Left lung (tissue), 10 donors: Measurements from ENCODE around the gene JAKMIP1. TPM values are rescaled to one million over a fixed set of nuclear protein-coding genes. Genes with fewer than 3 reads are reported as not detected.

Source experiments
- ATAC-seq: fragments of 200-7000 bp; cut with Tn5 transposase; one replicate; pipeline ENCODE4 v1.9.1; 2020; ENCODE audit warnings: moderate library complexity
- DNase-seq, 4 donors: peaks; one replicate each; pipeline ENCODE4 v3.0.0-alpha.2; 2013 to 2020
- H3K27ac ChIP-seq, 2 donors: fragments of 200-600 bp; sonication (generic) in 1 of 2; one replicate each; pipeline versions ENCODE4 v1.5.0 to v1.8.0; 2020 to 2021
- H3K27me3 ChIP-seq, 2 donors: fragments of 200-600 bp; sonication (generic) in 1 of 2; one replicate each; pipeline versions ENCODE4 v1.5.0 to v1.8.0; 2020 to 2021
- H3K36me3 ChIP-seq, 2 donors: fragments of 200-600 bp; sonication (generic) in 1 of 2; one replicate each; pipeline versions ENCODE4 v1.5.0 to v1.8.0; 2020 to 2021
- H3K4me1 ChIP-seq, 2 donors: fragments of 200-600 bp; one replicate each; pipeline ENCODE4 v1.8.0; 2021
- H3K4me3 ChIP-seq, 2 donors: fragments of 200-600 bp; sonication (generic) in 1 of 2; one replicate each; pipeline versions ENCODE4 v1.5.0 to v1.8.0; 2020 to 2021; ENCODE audit warnings: mild to moderate bottlenecking in 1 of 2
- H3K9me3 ChIP-seq, 2 donors: fragments of 200-600 bp; sonication (generic) in 1 of 2; one replicate each; pipeline versions ENCODE4 v1.5.0 to v1.8.0; 2020 to 2021
- intact Hi-C, 2 donors: fragments of 100-400 bp; cut with DNase I; formaldehyde crosslinking; loops; one replicate each; pipeline versions ENCODE4 v1.11.2 to v1.14.2; 2022
- polyA plus RNA-seq, 6 donors: library from polyadenylated mRNA; unstranded; fragments of 120-200 nt; gene quantifications; one replicate each; pipeline ENCODE4 v1.2.1, GENCODE V29; 2013; ENCODE audit not compliant: insufficient read length in 6 of 6
- total RNA-seq, 2 donors: library from RNA; stranded (reverse); fragmentation: NEBNext Ultra II Directional; extraction: Animal tissue kit (Norgen Biotek cat#: 25700); gene quantifications; one replicate each; pipeline ENCODE4 v1.2.1, GENCODE V29; 2021
- TF ChIP-seq, protein P1 (sequence below), 2 donors: fragments of 200-600 bp; sonication (generic) in 1 of 2; IDR thresholded peaks; one replicate each; pipeline versions ENCODE4 v1.5.0 to v1.8.0; 2021; ENCODE audit warnings: antibody characterized with exemption in 2 of 2
- donor health status: DM: no; HTN: yes; CAD: no.
- donor health status: DM: no; HTN: no; CAD: no.

JAKMIP1 gene
- total and polyA plus RNA-seq, 8 donors = 0.13 to 0.79 (median 0.21) TPM; not detected in 1

DNA sequence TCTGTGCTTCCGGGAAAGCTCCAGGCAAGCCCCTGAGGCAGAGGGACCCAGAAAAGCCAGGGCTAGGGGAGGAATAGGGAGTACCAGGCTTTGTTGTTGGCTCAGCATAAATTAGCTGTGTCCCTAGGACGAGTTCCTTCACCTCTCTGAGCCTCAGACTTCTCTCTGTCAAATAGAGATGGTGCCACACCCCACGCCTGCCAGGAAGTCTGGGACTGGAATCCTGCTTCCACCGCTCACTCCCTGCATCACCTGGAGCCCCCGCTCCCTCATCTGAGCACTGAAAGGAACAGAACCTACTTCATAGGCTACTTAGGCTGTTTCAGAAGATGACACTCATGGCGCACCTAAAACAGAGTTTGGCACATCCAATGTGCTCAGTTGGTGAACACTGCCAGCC is 8.1 kb upstream of the JAKMIP1 start:
- ATAC-seq (no peak), DNase-seq (no peak)
- H3K4me3 ChIP-seq = no peak overlapping the region
- no peak overlapping the region for H3K27ac ChIP-seq
- peaks cover 0 to 30% of the 10 kb centered on the region in 2 donors for H3K27me3 ChIP-seq
- no peaks in the 10 kb centered on the region for H3K4me1 ChIP-seq
- no peaks in the 10 kb centered on the region for H3K36me3 ChIP-seq
- TF ChIP-seq, protein P1, sequence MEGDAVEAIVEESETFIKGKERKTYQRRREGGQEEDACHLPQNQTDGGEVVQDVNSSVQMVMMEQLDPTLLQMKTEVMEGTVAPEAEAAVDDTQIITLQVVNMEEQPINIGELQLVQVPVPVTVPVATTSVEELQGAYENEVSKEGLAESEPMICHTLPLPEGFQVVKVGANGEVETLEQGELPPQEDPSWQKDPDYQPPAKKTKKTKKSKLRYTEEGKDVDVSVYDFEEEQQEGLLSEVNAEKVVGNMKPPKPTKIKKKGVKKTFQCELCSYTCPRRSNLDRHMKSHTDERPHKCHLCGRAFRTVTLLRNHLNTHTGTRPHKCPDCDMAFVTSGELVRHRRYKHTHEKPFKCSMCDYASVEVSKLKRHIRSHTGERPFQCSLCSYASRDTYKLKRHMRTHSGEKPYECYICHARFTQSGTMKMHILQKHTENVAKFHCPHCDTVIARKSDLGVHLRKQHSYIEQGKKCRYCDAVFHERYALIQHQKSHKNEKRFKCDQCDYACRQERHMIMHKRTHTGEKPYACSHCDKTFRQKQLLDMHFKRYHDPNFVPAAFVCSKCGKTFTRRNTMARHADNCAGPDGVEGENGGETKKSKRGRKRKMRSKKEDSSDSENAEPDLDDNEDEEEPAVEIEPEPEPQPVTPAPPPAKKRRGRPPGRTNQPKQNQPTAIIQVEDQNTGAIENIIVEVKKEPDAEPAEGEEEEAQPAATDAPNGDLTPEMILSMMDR (IDR thresholded peaks at IDR 0.05) = no peak
- intact Hi-C loops = no loop called here
- peaks cover 0 to 4% of the 10 kb centered on the region in 2 donors for H3K9me3 ChIP-seq

DNA sequence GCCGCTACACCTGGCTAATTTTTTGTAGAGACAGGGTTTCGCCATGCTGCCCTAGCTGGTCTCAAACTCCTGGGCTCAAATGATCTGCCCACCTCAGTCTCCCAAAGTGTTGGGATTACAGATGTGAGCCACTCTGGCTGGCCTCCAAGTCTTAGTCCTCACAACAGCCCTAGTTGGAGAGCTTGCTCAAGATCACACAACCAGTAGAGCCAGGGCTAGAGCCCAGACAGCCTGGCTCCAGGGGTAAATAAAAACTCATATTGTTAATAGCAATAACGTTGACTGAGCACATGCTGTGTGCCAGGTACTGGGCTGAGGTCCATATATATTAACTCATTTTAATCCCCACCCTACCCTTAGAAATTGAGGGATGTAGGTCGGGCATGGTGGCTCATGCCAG is 7.3 kb upstream of the JAKMIP1 start:
- no peaks in the 10 kb centered on the region for H3K36me3 ChIP-seq
- ATAC-seq (no peak), DNase-seq (no peak)
- TF ChIP-seq, protein P1 (IDR thresholded peaks at IDR 0.05) = no peak
- H3K4me3 ChIP-seq = no peak overlapping the region
- H3K27ac ChIP-seq = no peak overlapping the region
- H3K9me3 ChIP-seq = no peaks in the 10 kb centered on the region
- H3K27me3 ChIP-seq = peaks cover 0 to 30% of the 10 kb centered on the region in 2 donors
- intact Hi-C loops = no loop called here
- no peaks in the 10 kb centered on the region for H3K4me1 ChIP-seq

DNA sequence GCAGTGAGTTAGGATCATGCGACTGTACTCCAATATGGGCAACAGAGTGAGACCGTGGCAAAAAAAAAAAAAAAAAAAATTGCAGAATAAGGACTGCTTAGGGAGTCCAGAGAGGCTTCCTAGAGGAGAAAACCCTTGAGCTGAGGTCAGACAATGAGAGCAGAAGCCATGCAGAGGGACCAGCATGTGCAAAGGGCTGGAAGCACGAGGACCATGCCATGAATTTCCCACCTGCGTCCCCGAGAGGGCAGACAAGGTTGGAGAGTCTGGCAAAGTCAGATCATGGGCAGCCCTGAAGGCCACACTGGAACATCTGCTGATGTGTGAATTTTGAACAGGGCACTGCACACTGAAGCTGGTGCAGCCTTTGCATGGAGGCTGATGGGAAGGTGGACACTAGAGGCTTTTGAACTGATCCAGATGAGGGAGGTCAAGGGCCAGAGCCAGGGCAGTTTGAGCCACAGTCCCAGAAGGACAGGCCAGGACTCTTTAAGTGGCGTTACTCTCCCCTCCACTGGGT is 6.5 kb upstream of the JAKMIP1 start:
- Histone ChIP-seq H3K4me1 (no peaks in the 10 kb centered on the region), H3K4me3 (no peak overlapping the region), H3K9me3 (no peaks in the 10 kb centered on the region), H3K36me3 (no peaks in the 10 kb centered on the region), H3K27ac (no peak overlapping the region), H3K27me3 (peaks cover 0 to 37% of the 10 kb centered on the region in 2 donors)
- intact Hi-C loops = no loop called here
- DNase-seq (no peak), ATAC-seq (no peak)
- TF ChIP-seq, protein P1 (IDR thresholded peaks at IDR 0.05) = no peak

DNA sequence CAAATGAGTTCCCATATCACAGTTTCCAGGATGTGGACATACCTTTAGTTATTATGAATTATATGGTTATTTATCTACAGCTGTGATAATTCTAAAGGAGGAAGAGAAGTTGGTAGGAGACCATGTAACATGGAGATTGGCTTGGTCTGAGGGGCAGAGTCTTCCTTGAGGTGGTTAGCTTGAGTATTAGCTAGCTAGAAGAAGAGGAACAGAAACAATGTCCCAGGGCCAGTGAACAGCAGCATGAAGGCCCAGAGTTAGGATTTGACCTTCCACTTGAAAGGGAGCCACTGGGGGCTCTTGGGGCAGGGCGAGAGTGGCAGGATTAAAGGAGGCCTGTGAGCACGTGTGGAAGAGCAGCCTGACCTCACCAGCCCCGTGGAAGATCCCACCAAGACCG is 5.6 kb upstream of the JAKMIP1 start:
- intact Hi-C loops = no loop called here
- no peaks in the 10 kb centered on the region for H3K36me3 ChIP-seq
- TF ChIP-seq, protein P1 (IDR thresholded peaks at IDR 0.05) = no peak
- no peak overlapping the region for H3K4me3 ChIP-seq
- no peak overlapping the region for H3K27ac ChIP-seq
- ATAC-seq (no peak), DNase-seq (no peak)
- peaks cover 0 to 45% of the 10 kb centered on the region in 2 donors for H3K27me3 ChIP-seq
- H3K9me3 ChIP-seq = peaks cover 0 to 4% of the 10 kb centered on the region in 2 donors
- H3K4me1 ChIP-seq = no peaks in the 10 kb centered on the region

DNA sequence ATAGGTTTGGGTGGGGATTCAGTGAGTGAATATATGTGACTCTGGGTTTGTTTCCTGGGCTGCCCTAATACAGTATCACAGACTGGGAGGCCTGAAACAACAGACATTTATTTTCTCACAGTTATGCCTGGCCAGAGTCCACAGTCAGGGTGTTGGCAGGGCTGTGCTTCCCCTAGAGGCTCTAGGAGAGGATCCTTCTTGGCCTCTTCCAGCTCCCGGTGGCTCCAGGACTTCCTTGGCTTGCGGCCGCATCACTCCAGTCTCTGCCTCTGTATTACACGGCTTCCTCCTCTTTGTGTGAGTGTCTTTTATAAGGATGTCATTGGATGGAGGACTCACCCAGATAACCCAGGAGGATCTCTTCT is 5.2 kb upstream of the JAKMIP1 start:
- H3K27me3 ChIP-seq = peaks cover 0 to 49% of the 10 kb centered on the region in 2 donors
- ATAC-seq (no peak), DNase-seq (no peak)
- intact Hi-C loops = no loop called here
- H3K9me3 ChIP-seq = peaks cover 0 to 4% of the 10 kb centered on the region in 2 donors
- peaks cover 0 to 2% of the 10 kb centered on the region in 2 donors for H3K4me1 ChIP-seq
- H3K4me3 ChIP-seq = no peak overlapping the region
- TF ChIP-seq, protein P1 (IDR thresholded peaks at IDR 0.05) = no peak
- H3K27ac ChIP-seq = no peak overlapping the region
- H3K36me3 ChIP-seq = no peaks in the 10 kb centered on the region
